Measurements from ENCODE around the gene CXCL12. TPM values are rescaled to one million over a fixed set of nuclear protein-coding genes. Genes with fewer than 3 reads are reported as not detected.

CXCL12 gene
- total RNA-seq, 2 donors from 2014 or later = 0.13 TPM; not detected in 1

DNA sequence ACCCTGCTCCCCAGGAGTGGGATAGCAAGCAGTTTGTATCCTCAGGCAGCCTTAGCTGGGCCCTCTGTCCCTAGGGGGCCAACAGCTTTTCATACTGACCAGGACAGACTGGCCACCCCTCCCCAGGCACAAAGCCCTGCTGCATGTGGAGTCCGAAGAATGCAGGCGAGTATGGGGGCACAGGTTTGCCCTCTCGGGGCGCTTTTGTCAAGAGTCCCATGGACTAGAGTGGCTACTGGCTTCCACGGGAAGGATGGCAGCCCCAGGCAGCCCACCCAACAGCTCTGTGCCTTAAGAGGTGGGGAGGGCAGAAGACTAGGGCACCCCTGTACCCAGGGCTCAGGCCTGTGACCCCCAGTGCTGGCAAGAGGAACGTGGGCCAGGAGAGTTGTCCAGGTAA, 10.7 kb downstream of the CXCL12 start:
- H3K4me3 Mint-ChIP-seq = no peak overlapping the region
- H3K36me3 Mint-ChIP-seq (ENCODE audit: low read depth) = no peaks in the 10 kb centered on the region
- DNase-seq (no peak), ATAC-seq (no peak)
- peaks cover 34% of the 10 kb centered on the region for H3K27me3 Mint-ChIP-seq
- H3K4me1 Mint-ChIP-seq = no peaks in the 10 kb centered on the region
- no peaks in the 10 kb centered on the region for H3K9me3 ChIP-seq (ENCODE audit: control insufficient read depth, low read length, poor library complexity, severe bottlenecking)
- no peak overlapping the region for H3K27ac Mint-ChIP-seq

DNA sequence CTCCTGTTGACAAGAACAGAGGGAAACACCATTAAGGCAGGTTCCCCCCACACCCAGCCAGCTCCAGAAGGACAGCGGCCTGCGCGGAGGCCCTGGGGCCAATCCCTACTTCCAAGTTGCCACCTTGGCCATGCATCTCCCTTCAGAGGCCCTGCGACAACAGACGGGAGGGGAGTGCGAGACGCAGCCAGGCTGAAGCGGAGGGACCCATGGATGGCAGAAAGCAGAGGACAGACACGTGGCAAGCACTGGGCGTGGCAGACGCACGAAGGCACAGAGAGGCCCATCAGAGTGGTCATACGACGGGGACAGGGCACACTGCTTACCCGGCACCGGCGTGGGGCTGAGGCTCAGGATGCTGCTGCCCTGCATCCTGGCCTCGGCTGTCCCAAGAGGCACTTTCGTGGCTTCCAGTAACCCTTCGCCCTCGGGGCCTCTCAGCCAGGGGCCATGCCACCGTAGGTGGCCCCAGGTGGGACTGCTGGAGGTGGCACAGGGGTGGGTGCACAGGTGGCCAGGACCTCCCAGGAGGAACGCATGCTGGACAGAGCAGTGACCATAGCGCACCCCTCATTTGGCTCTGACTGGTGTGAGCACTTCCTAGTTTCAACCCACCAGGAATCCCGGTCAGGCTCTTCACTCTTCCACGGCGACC, 11.4 kb downstream of the CXCL12 start:
- ATAC-seq = no peak
- no peak overlapping the region for H3K27ac Mint-ChIP-seq
- DNase-seq = no peak
- no peaks in the 10 kb centered on the region for H3K9me3 ChIP-seq (ENCODE audit: control insufficient read depth, low read length, poor library complexity, severe bottlenecking)
- H3K36me3 Mint-ChIP-seq (ENCODE audit: low read depth) = no peaks in the 10 kb centered on the region
- H3K4me3 Mint-ChIP-seq = no peak overlapping the region
- peaks cover 34% of the 10 kb centered on the region for H3K27me3 Mint-ChIP-seq
- H3K4me1 Mint-ChIP-seq = no peaks in the 10 kb centered on the region

DNA sequence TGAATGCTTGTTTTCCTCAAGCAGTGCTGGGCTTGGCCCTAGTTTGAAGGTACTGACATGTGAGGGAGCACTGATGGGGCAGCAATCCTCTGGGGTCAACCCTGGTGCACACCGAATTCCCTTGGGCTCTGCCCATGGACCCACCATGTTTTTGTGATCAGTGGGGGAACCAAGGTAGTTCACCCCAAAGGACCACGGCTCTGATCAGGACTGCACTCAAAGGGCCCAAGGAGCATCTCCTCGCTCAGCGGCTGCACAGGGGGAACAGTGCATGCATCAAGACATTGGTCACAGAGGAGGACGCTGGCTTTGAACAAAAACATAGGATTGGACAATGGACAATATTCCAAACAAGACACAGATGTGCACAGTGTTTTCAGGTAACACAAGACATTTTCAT, 12.7 kb downstream of the CXCL12 start:
- no peak overlapping the region for H3K4me3 Mint-ChIP-seq
- ATAC-seq = no peak
- no peaks in the 10 kb centered on the region for H3K36me3 Mint-ChIP-seq (ENCODE audit: low read depth)
- H3K4me1 Mint-ChIP-seq = no peaks in the 10 kb centered on the region
- no peaks in the 10 kb centered on the region for H3K9me3 ChIP-seq (ENCODE audit: control insufficient read depth, low read length, poor library complexity, severe bottlenecking)
- no peak overlapping the region for H3K27ac Mint-ChIP-seq
- no peak for DNase-seq
- H3K27me3 Mint-ChIP-seq = peaks cover 26% of the 10 kb centered on the region

DNA sequence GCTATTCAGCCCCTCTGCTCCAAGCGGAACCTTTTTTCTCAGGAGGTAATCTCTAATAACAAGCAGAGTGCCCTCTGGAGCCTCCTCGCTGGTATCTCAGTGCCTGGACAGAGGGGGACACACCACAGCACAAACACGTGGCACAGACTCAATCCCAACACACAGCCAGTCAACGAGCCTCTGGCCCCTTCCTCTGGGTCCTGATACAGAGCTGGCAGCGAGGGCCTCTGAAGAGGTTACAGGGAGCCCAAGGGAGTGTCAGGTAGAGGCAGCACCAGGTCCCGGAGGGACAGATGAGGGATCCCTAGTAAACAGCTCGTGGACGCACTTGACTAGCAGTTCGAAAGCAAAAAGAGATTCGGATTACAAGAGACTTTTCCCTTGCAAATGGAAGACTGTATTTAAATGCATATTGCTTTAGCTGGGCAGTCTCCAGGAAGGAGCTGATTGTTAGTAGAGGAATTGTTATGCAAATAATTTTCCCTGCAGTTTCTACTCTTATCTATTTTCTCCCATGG, 14.1 kb downstream of the CXCL12 start:
- no peak overlapping the region for H3K27ac Mint-ChIP-seq

DNA sequence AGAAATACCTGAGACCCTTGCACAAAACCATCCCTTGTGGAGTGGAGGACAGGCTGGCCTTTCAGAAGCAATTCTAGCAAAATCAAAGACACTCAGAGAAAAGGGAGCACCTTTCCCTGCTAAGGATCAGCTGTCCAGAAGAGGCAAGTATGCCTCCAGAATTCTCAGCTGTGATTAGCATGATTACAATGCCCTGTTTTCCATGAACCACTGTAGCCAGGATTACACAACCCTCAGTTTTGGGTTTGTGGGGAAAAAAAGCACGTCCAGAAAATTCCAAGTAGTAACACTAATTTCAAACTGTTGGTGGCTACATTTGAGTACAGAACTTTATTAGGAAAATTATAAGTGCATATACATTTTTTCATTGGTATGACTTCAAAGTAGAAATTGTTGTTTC, 15.0 kb downstream of the CXCL12 start:
- no peak overlapping the region for H3K27ac Mint-ChIP-seq
- ATAC-seq = no peak
- H3K4me1 Mint-ChIP-seq = peaks cover 6% of the 10 kb centered on the region
- no peak overlapping the region for H3K4me3 Mint-ChIP-seq
- no peaks in the 10 kb centered on the region for H3K9me3 ChIP-seq (ENCODE audit: control insufficient read depth, low read length, poor library complexity, severe bottlenecking)
- H3K27me3 Mint-ChIP-seq = peaks cover 26% of the 10 kb centered on the region
- DNase-seq = no peak
- H3K36me3 Mint-ChIP-seq (ENCODE audit: low read depth) = no peaks in the 10 kb centered on the region

More for the DNA sequence above, 14.1 kb downstream of the CXCL12 start:
- no peaks in the 10 kb centered on the region for H3K36me3 Mint-ChIP-seq (ENCODE audit: low read depth)
- no peak overlapping the region for H3K4me3 Mint-ChIP-seq
- no peaks in the 10 kb centered on the region for H3K9me3 ChIP-seq (ENCODE audit: control insufficient read depth, low read length, poor library complexity, severe bottlenecking)
- ATAC-seq = no peak
- peaks cover 2% of the 10 kb centered on the region for H3K4me1 Mint-ChIP-seq
- DNase-seq = no peak
- peaks cover 21% of the 10 kb centered on the region for H3K27me3 Mint-ChIP-seq

DNA sequence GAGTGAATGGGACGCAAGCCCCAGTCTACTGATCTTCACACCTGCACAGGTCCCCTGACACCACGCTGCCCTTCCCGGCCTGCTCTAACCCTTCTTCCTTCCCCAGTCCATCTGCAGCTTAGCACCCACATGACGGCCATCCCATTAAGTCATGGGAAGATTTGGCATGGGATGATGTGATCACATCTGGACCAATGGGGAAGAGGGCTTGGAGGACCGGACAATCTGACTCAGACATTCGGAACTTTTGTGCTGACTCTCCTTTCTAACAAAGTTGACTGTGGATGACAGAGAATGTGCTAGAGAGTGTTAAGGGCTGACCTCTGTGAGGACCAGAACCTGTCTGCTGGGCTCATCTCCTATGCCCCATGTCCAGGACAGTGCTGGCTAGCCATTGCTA, 15.6 kb downstream of the CXCL12 start:
- peaks cover 32% of the 10 kb centered on the region for H3K27me3 Mint-ChIP-seq
- peaks cover 6% of the 10 kb centered on the region for H3K4me1 Mint-ChIP-seq
- H3K27ac Mint-ChIP-seq = no peak overlapping the region
- H3K9me3 ChIP-seq (ENCODE audit: control insufficient read depth, low read length, poor library complexity, severe bottlenecking) = no peaks in the 10 kb centered on the region
- DNase-seq = no peak
- no peak for ATAC-seq
- H3K36me3 Mint-ChIP-seq (ENCODE audit: low read depth) = no peaks in the 10 kb centered on the region
- no peak overlapping the region for H3K4me3 Mint-ChIP-seq

DNA sequence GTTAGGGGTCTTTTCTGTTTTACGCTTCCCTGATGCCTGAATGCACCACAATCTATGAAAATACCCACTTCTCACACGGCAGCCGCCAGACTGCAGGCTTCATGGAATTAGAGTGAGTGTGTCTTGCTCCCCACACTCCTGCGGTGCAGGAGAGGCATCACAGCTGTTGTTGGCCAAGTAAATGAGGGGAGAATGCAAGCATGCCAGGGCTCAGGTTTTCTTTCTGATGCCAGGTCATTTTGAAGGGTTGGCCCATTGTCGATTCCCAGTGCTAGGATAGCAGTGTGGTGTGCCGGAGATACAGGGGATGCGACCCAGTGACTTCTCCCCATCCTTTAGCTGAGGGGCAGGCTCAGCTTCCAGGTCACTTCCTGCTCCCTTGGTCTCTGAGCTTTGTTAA, 16.3 kb downstream of the CXCL12 start:
- H3K27ac Mint-ChIP-seq = no peak overlapping the region
- peaks cover 38% of the 10 kb centered on the region for H3K27me3 Mint-ChIP-seq
- peaks cover 6% of the 10 kb centered on the region for H3K4me1 Mint-ChIP-seq
- ATAC-seq (no peak), DNase-seq (no peak)
- H3K36me3 Mint-ChIP-seq (ENCODE audit: low read depth) = no peaks in the 10 kb centered on the region
- H3K9me3 ChIP-seq (ENCODE audit: control insufficient read depth, low read length, poor library complexity, severe bottlenecking) = no peaks in the 10 kb centered on the region
- no peak overlapping the region for H3K4me3 Mint-ChIP-seq

DNA sequence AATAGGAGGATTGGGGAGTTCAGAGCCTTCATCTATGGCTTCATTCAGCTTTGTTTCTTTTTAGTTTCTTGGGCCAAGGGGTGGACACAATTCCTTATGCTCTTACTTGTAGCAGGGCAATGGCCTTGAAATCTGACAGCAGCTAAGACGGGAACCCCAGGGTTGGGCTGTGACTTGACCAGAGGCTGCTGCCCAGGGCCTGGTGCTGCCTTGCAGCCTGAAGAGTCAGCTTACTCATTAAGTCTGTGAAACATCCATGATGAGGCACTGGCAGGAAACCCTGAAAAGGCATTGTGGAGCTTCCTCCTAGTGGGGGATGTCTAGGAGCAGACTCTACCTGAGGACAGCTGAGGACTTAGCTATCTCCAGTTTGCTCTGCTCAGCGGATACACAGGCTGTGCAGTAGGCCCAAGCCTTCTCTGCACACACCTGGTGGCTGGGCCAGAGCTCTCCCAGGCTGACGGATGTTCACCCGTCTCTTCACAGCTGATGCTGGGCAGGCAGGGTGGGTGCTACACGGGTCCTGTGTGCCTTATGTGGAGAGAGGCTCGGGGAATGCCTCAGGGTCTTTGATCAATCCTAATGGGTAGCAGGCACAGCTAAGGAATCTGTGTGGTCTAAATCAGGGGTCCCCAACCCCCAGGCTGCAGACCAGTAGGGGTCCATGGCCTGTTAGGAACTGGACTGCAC, 17.8 kb downstream of the CXCL12 start:
- H3K4me1 Mint-ChIP-seq = peaks cover 6% of the 10 kb centered on the region
- H3K4me3 Mint-ChIP-seq = no peak overlapping the region
- H3K27ac Mint-ChIP-seq = no peak overlapping the region
- no peaks in the 10 kb centered on the region for H3K9me3 ChIP-seq (ENCODE audit: control insufficient read depth, low read length, poor library complexity, severe bottlenecking)
- no peak for DNase-seq
- ATAC-seq = no peak
- no peaks in the 10 kb centered on the region for H3K36me3 Mint-ChIP-seq (ENCODE audit: low read depth)
- peaks cover 32% of the 10 kb centered on the region for H3K27me3 Mint-ChIP-seq

DNA sequence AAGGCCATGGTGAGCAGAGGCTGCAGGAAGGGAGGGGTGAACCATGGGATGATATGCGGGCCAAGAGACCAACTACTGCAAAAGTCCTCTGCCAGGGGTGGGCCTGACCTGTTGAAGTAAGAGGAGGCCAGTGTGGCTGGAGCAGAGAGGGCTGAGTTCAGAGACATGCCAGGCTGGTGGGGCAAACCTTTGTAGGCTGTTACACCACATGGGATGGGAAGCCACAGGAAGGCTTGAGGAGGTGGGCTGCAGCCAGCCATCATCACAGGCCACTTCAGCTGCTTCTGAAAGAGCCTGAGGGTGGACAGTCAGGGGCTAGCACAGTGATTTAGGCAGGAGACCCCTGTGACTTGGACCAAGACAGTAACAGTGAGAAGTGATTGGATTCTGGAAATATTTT, 20.3 kb downstream of the CXCL12 start:
- Mint-ChIP-seq H3K4me3 (no peak overlapping the region), H3K36me3 (ENCODE audit: low read depth) (no peaks in the 10 kb centered on the region), H3K4me1 (peaks cover 6% of the 10 kb centered on the region), H3K27ac (no peak overlapping the region), H3K27me3 (peaks cover 47% of the 10 kb centered on the region)
- ATAC-seq = no peak
- no peak for DNase-seq
- H3K9me3 ChIP-seq (ENCODE audit: control insufficient read depth, low read length, poor library complexity, severe bottlenecking) = no peaks in the 10 kb centered on the region

DNA sequence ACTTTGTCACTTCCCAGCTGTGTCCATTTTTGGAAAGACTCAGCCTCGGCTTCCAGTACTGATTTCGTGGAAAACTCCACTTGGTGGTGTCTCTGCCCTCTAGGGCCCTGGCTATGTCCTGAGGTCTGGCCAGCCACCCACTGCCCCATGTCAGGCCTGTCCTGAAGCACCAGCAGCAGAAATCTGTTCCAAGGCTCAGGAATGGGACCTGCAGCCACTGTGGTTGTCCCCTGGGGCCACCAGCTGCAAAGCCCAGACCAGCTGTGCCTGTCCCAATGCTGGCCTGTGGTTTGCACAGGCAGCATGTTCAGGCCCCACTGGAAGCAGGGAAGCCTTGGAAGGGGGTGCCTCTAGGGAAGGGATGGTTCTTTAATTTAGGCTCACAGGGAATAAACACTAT, 21.2 kb downstream of the CXCL12 start:
- no peaks in the 10 kb centered on the region for H3K9me3 ChIP-seq (ENCODE audit: control insufficient read depth, low read length, poor library complexity, severe bottlenecking)
- Mint-ChIP-seq H3K36me3 (ENCODE audit: low read depth) (no peaks in the 10 kb centered on the region), H3K4me1 (peaks cover 6% of the 10 kb centered on the region), H3K27me3 (peaks cover 47% of the 10 kb centered on the region), H3K4me3 (peak overlapping the region; percentile 43), H3K27ac (no peak overlapping the region)
- ATAC-seq (no peak), DNase-seq (no peak)

DNA sequence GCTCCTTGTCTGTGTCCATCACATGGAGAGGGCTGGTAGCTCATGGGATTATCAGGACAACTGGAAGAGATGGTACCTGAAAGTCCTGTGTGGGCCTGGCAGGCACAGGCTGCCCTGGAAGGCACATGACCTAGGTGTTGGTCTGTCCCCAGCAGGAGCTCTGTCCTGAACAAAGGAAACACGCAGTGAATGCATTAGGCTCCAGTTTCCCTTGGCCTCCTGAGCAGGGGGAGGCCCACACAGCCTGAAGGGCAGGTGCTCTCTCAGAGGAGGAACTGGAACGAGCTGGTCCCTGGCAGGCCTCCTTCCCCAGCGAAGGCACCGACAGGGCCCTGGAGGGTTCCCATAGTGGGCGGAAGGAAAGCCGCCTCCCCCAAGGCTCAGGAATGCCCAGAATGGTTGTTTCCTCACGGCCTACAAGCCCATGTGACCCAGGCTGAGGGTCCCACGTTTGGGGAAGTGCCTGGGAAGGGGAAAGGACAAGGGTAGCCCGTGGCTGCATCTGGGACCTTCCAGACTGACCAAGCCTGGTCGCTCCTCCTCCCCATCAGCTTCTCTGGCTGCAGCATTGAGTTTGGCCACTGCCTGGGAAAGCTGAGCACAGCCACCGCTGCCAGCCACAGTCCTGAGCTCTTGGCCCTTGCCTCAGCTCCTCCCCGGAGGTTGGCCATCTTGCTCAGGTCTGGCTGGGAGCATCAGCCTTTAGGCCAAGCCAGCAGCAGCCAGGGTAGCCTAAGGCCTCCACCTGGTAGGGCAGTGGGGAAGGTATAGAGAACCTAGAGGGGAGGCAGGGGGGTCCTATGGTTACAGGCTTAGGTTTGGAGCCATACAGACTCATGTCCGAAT, 21.8 kb downstream of the CXCL12 start:
- H3K4me1 Mint-ChIP-seq = peaks cover 6% of the 10 kb centered on the region
- peaks cover 2% of the 10 kb centered on the region for H3K36me3 Mint-ChIP-seq (ENCODE audit: low read depth)
- peaks cover 47% of the 10 kb centered on the region for H3K27me3 Mint-ChIP-seq
- no peaks in the 10 kb centered on the region for H3K9me3 ChIP-seq (ENCODE audit: control insufficient read depth, low read length, poor library complexity, severe bottlenecking)
- peak overlapping the region; percentile 43 for H3K4me3 Mint-ChIP-seq
- ATAC-seq = no peak
- no peak for DNase-seq
- H3K27ac Mint-ChIP-seq = no peak overlapping the region

DNA sequence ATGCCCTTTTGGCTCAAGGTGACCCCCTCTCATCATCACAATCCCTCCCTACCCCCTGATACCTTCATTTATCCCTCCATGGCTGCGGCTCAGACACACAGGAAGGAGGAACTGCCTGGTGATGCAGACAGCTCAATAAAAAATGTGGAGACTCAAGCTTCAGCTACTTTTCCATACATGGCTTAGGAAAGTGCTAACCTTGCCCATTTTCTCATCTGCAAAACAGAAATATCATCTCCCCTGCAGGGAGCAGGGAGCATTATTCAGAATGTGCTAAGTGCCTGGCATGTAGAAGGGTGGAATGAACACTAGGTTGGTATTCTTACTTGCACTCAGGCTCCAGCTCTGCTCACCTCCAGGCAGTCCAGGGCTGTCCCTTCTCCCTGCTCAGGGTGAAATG, 23.8 kb downstream of the CXCL12 start:
- H3K36me3 Mint-ChIP-seq (ENCODE audit: low read depth) = peaks cover 4% of the 10 kb centered on the region
- no peak for ATAC-seq
- H3K4me3 Mint-ChIP-seq = no peak overlapping the region
- peaks cover 50% of the 10 kb centered on the region for H3K27me3 Mint-ChIP-seq
- no peaks in the 10 kb centered on the region for H3K9me3 ChIP-seq (ENCODE audit: control insufficient read depth, low read length, poor library complexity, severe bottlenecking)
- DNase-seq = no peak
- H3K27ac Mint-ChIP-seq = no peak overlapping the region
- peaks cover 6% of the 10 kb centered on the region for H3K4me1 Mint-ChIP-seq

DNA sequence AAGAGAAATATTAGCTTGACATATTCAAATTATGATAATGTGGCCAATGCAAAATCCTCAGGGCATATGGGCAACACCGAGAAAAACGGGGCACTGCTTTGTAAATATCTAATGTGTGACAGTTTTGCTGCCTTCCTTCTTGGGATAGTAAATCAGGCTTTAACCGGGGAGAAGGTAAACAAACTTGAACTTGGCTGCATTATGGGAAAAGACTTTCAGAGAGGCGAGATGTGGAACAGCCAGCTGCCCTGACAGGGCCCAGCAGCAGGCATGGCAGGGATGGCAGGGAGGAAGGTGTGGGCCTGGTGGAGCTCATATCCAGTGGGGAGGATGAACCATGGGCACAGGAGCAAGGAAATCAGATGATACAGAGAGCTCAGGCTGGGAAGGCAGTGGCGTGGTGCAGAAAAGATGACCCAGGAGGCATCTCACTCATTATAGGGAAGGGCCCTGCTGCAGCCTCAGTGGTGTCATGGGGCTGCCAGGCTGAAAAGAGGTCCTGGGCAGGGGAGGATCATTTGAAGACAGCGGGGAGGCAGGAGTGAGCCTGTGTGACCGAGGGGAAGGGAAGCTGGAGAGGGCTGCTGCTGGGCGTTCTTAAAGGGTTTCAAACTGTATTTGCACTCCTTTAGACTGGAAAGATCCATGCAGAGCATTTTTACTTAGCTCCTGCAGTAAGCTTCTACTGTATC, 26.7 kb downstream of the CXCL12 start:
- Mint-ChIP-seq H3K27ac (no peak overlapping the region), H3K27me3 (peaks cover 47% of the 10 kb centered on the region), H3K36me3 (ENCODE audit: low read depth) (peaks cover 4% of the 10 kb centered on the region), H3K4me1 (no peaks in the 10 kb centered on the region), H3K4me3 (no peak overlapping the region)
- H3K9me3 ChIP-seq (ENCODE audit: control insufficient read depth, low read length, poor library complexity, severe bottlenecking) = no peaks in the 10 kb centered on the region
- ATAC-seq (no peak), DNase-seq (no peak)

All from T-helper 17 cell (primary cell).